ENCODE measurements around the gene SDK1.

Gene SDK1

DNA sequence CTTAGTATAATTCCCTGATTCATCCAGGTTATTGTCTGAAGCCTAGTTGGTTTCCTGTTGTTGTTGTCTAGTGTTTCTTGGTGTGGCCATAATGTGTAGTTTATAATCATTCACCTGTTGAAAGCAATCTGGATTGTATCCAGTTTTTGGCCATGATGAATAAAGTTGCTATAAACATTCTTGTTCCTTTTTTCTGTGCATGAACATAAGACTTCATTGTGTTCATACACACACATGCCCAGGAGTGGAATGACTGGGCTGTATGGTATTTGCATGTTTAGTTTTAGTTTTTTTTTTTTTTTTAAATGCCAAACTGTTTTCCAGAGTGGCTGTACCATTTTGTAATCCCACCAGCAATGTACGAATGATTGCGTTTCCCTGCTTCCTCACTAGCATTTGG is 349.8 kb downstream of the SDK1 start:
- no peak for DNase-seq (ENCODE audit: low spot score)
- Histone ChIP-seq H3K36me3 (ENCODE audit: low read depth) (no peaks in the 10 kb centered on the region), H3K9me3 (ENCODE audit: severe bottlenecking) (no peaks in the 10 kb centered on the region), H3K4me1 (ENCODE audit: insufficient read depth, poor library complexity, severe bottlenecking) (peaks cover 3% of the 10 kb centered on the region), H3K4me3 (ENCODE audit: severe bottlenecking) (no peak overlapping the region), H3K27ac (ENCODE audit: poor library complexity, severe bottlenecking) (no peak overlapping the region), H3K27me3 (ENCODE audit: insufficient read depth, poor library complexity, severe bottlenecking) (no peaks in the 10 kb centered on the region)
- no peak for ATAC-seq (ENCODE audit: low read depth)
- TF ChIP-seq, protein P1, sequence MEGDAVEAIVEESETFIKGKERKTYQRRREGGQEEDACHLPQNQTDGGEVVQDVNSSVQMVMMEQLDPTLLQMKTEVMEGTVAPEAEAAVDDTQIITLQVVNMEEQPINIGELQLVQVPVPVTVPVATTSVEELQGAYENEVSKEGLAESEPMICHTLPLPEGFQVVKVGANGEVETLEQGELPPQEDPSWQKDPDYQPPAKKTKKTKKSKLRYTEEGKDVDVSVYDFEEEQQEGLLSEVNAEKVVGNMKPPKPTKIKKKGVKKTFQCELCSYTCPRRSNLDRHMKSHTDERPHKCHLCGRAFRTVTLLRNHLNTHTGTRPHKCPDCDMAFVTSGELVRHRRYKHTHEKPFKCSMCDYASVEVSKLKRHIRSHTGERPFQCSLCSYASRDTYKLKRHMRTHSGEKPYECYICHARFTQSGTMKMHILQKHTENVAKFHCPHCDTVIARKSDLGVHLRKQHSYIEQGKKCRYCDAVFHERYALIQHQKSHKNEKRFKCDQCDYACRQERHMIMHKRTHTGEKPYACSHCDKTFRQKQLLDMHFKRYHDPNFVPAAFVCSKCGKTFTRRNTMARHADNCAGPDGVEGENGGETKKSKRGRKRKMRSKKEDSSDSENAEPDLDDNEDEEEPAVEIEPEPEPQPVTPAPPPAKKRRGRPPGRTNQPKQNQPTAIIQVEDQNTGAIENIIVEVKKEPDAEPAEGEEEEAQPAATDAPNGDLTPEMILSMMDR (IDR thresholded peaks at IDR 0.05; ENCODE audit: poor library complexity, severe bottlenecking): no peak

DNA sequence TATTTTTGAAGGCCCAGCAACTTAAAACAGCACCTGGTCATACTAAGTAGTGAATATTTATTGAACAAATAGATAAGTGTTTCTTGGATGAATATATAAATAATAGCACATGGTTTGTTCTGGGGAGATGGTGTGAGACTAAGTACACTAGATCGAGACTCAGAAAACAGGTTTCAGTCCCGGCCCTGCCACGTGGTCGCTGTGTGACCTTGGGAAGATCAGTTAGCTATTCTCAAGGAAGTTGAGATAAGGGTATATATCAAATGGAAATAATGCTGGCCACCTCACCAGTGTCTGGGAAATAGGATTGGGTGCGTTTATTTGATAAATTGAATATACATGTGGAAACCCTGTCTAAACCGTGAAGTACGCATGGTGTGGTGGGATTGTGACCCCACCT is 354.6 kb downstream of the SDK1 start:
- ATAC-seq (ENCODE audit: low read depth): no peak
- H3K27me3 ChIP-seq (ENCODE audit: insufficient read depth, poor library complexity, severe bottlenecking): no peaks in the 10 kb centered on the region
- H3K4me3 ChIP-seq (ENCODE audit: severe bottlenecking): no peak overlapping the region
- no peaks in the 10 kb centered on the region for H3K36me3 ChIP-seq (ENCODE audit: low read depth)
- no peak overlapping the region for H3K27ac ChIP-seq (ENCODE audit: poor library complexity, severe bottlenecking)
- no peaks in the 10 kb centered on the region for H3K9me3 ChIP-seq (ENCODE audit: severe bottlenecking)
- no peaks in the 10 kb centered on the region for H3K4me1 ChIP-seq (ENCODE audit: insufficient read depth, poor library complexity, severe bottlenecking)
- DNase-seq (ENCODE audit: low spot score): no peak
- TF ChIP-seq, protein P1 (IDR thresholded peaks at IDR 0.05; ENCODE audit: poor library complexity, severe bottlenecking): no peak

DNA sequence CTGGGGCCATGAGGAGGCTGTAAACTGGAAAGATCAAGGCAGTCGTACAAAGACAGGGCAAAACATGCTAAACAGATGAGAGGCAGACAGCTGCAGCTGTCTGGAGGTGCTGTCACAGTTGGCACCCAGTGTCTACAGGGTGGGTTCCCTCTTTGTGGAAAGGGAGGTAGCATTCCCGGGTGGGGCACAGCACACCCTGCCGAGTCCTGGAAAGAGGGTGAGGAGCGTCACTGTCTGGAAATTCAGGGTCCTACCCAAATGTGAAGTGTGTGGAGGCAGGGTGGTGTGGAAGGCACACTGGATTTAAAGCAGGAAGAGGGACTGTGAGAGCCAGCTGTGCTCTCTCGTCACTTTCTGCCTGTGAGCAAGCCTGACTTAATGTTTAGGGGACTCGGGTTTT is 356.2 kb downstream of the SDK1 start:
- no peak for DNase-seq (ENCODE audit: low spot score)
- Histone ChIP-seq H3K36me3 (ENCODE audit: low read depth) (no peaks in the 10 kb centered on the region), H3K4me3 (ENCODE audit: severe bottlenecking) (no peak overlapping the region), H3K4me1 (ENCODE audit: insufficient read depth, poor library complexity, severe bottlenecking) (no peaks in the 10 kb centered on the region), H3K9me3 (ENCODE audit: severe bottlenecking) (no peaks in the 10 kb centered on the region), H3K27me3 (ENCODE audit: insufficient read depth, poor library complexity, severe bottlenecking) (no peaks in the 10 kb centered on the region), H3K27ac (ENCODE audit: poor library complexity, severe bottlenecking) (no peak overlapping the region)
- ATAC-seq (ENCODE audit: low read depth): no peak
- TF ChIP-seq, protein P1 (IDR thresholded peaks at IDR 0.05; ENCODE audit: poor library complexity, severe bottlenecking): no peak

DNA sequence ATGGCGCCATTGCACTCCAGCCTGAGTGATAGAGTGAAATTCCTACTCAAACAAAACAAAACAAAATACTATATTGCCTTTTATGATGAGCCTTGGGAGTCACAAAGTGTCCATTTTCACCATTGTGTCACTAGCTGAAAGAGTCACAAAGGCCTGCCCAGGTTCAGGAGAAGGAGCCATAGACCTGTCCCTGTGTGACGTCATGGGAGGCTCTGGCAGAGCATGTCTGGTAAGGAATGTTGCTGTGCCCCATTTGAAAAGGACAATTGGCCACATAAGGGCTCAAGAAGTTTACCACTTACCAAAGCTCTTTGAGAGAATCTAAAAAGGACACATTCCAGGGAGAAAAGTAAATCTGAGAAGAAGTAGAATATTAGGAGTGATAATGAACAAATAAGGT is 367.7 kb downstream of the SDK1 start:
- Histone ChIP-seq H3K36me3 (ENCODE audit: low read depth) (no peaks in the 10 kb centered on the region), H3K4me3 (ENCODE audit: severe bottlenecking) (no peak overlapping the region), H3K27ac (ENCODE audit: poor library complexity, severe bottlenecking) (no peak overlapping the region), H3K27me3 (ENCODE audit: insufficient read depth, poor library complexity, severe bottlenecking) (no peaks in the 10 kb centered on the region), H3K4me1 (ENCODE audit: insufficient read depth, poor library complexity, severe bottlenecking) (no peaks in the 10 kb centered on the region), H3K9me3 (ENCODE audit: severe bottlenecking) (no peaks in the 10 kb centered on the region)
- no peak for DNase-seq (ENCODE audit: low spot score)
- ATAC-seq (ENCODE audit: low read depth): no peak
- TF ChIP-seq, protein P1 (IDR thresholded peaks at IDR 0.05; ENCODE audit: poor library complexity, severe bottlenecking): no peak

DNA sequence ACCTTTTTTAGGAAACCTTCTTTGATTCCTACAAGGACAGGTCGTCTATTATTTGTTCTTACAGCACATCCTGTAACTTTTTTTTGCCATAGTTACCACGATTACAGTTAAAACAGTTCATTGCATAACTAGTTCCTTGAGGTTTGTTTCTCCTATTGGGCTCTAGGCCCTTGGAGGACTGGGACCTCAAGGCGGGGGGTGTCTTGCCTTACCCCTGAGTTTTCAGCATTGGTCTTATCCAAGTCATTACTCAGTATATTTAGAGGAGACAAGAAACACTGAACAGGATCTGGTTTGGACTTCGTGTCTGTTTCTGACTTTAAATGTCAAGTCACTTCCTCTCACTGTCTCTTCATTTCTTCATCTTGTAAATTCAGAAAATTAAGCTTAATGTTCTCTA is 369.8 kb downstream of the SDK1 start:
- Histone ChIP-seq H3K4me1 (ENCODE audit: insufficient read depth, poor library complexity, severe bottlenecking) (no peaks in the 10 kb centered on the region), H3K27me3 (ENCODE audit: insufficient read depth, poor library complexity, severe bottlenecking) (no peaks in the 10 kb centered on the region), H3K27ac (ENCODE audit: poor library complexity, severe bottlenecking) (no peak overlapping the region), H3K36me3 (ENCODE audit: low read depth) (no peaks in the 10 kb centered on the region), H3K9me3 (ENCODE audit: severe bottlenecking) (no peaks in the 10 kb centered on the region), H3K4me3 (ENCODE audit: severe bottlenecking) (no peak overlapping the region)
- ATAC-seq (ENCODE audit: low read depth) (no peak), DNase-seq (ENCODE audit: low spot score) (no peak)
- TF ChIP-seq, protein P1 (IDR thresholded peaks at IDR 0.05; ENCODE audit: poor library complexity, severe bottlenecking): no peak

Measured in RWPE2 (cell line).